ENCODE data around the gene TRMT61A. TPM values are rescaled to one million over a fixed set of nuclear protein-coding genes. Genes with fewer than 3 reads are reported as not detected.
A peak's percentile ranks its signal among the peaks of the same experiment; 100 is the strongest.

The TRMT61A gene
- total and polyA plus RNA-seq, 2 of the 13 experiments (the other 11 are each of a cell fraction or from before 2014, with no cell fraction given) = 6.5 to 13.6 TPM

- TF ChIP-seq, protein P1, sequence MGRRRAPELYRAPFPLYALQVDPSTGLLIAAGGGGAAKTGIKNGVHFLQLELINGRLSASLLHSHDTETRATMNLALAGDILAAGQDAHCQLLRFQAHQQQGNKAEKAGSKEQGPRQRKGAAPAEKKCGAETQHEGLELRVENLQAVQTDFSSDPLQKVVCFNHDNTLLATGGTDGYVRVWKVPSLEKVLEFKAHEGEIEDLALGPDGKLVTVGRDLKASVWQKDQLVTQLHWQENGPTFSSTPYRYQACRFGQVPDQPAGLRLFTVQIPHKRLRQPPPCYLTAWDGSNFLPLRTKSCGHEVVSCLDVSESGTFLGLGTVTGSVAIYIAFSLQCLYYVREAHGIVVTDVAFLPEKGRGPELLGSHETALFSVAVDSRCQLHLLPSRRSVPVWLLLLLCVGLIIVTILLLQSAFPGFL (CRISPR knock-in tag; IDR thresholded peaks at IDR 0.05) = no peak
- TF ChIP-seq ZFP91 (CRISPR knock-in tag; IDR thresholded peaks at IDR 0.05; ENCODE audit: borderline replicate concordance) (peak; percentile 29; the same call in 1 of the 2 replicates), ZBTB7B (CRISPR knock-in tag; IDR thresholded peaks at IDR 0.05) (no peak), AGO2 (optimal IDR thresholded peaks at IDR 0.05; ENCODE audit: low read depth, low read length) (peak; percentile 22)
Observed at GRCh38 chr14:103542605-103543088, 13.7 kb downstream of the TRMT61A start (continued).

DNA sequence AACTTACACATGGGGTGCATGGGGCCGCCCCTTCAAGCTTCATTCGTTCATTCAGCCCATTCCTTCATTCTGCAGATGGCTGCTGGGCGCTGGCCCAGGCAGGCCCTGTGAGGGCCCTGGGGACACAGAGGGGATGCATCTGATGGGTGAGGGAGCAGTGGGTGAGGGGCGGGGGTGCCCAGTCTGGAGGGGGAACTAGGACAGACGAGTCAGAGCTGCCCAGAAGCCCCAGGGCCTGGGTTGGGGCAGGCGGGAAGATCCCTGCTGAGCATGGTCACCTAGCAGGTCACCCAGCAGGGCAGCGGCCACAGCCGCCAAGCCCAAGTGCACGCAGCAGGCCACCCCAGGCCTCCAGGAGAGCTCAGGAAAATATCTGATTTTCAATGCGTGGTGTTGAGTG, 14.1 kb downstream of the TRMT61A start:
- POLR2A ChIA-PET = interaction anchor here (1.1 to 6.9 kb wide), 3 partner anchors 14 to 21 kb away, joined by 3 to 37 read pairs (median 4); partner anchors contain the start of genes CKB and TRMT61A
- peak overlapping the region in 2 of 3 experiments; percentile 7 to 49; a peak in 2 of 6 replicates for H3K4me3 ChIP-seq (replicated peaks in 1 of 3; ENCODE audit: insufficient read depth in 1 of 3, low read depth in 2 of 3, low read length in 3 of 3)
- peaks cover 2 to 19% of the 10 kb centered on the region in 2 experiments; a peak in 2 of 5 replicates for H3K27me3 ChIP-seq (ENCODE audit: control insufficient read depth in 1 of 2, insufficient read depth in 2 of 2, low read length in 2 of 2)
- 89% methylated on average over 3 of the region's 10 CpGs for WGBS (ENCODE audit: low lambda C conversion rate)
- H3K36me3 ChIP-seq (replicated peaks in 1 of 2; ENCODE audit: control insufficient read depth in 1 of 2, insufficient read depth in 2 of 2, low read length in 2 of 2) = no peaks in the 10 kb centered on the region
- H2AFZ ChIP-seq (ENCODE audit: low read length) = no peak overlapping the region
- BruUV-seq (replicated peaks) = no TSS peak
- in situ Hi-C loops (cut with HindIII; ENCODE audit: extremely low pct_ligation_motif_present, low pct_unique_long_range_greater_than_20kb) (no loop called here), intact Hi-C loops (cut with micrococcal nuclease; ENCODE audit: unreplicated experiment) (loop anchor here (2.0 kb wide), 1 partner anchor 18 kb away; no protein-coding TSS in a partner anchor)
- H3K27ac ChIP-seq (ENCODE audit: extremely low read length, insufficient read depth, low read length) = no peak overlapping the region
- H3K79me2 ChIP-seq (ENCODE audit: insufficient read depth, low read length) = no peaks in the 10 kb centered on the region
- no peak for FAIRE-seq
- H3K9ac ChIP-seq (ENCODE audit: insufficient read depth, low read depth, low read length) = peak overlapping the region; percentile 37
- H3K4me1 ChIP-seq (ENCODE audit: insufficient read depth, low read length) = peaks cover 40% of the 10 kb centered on the region
- CTCF ChIA-PET (ENCODE audit: low intra/inter-chr PET ratio, low total read pairs) = interaction anchor here (1.0 to 1.4 kb wide), 2 partner anchors 25 to 43 kb away, joined by 3 read pairs; no protein-coding TSS in a partner anchor
- H4K20me1 ChIP-seq (ENCODE audit: insufficient read depth, low read length) = no peaks in the 10 kb centered on the region
- H3K4me2 ChIP-seq (ENCODE audit: low read depth, low read length) = peak overlapping the region; percentile 58
- no peaks in the 10 kb centered on the region for H3K9me3 ChIP-seq (ENCODE audit: low read length)
- no peak for ATAC-seq
- no peak for DNase-seq (ENCODE audit: low spot score)
- TF ChIP-seq ZNF772 (CRISPR knock-in tag; IDR thresholded peaks at IDR 0.05) (no peak), NBN (conservative IDR thresholded peaks at IDR 0.05) (no peak), SMARCC2 (IDR thresholded peaks at IDR 0.05) (no peak), ZNF7 (CRISPR knock-in tag; IDR thresholded peaks at IDR 0.05) (peak; percentile 97), TEAD3 (CRISPR knock-in tag; optimal IDR thresholded peaks at IDR 0.05; ENCODE audit: borderline replicate concordance) (no peak), FOXP4 (CRISPR knock-in tag; IDR thresholded peaks at IDR 0.05) (no peak), ZNF883 (CRISPR knock-in tag; IDR thresholded peaks at IDR 0.05; ENCODE audit: not compliant biosample characterization) (no peak), GZF1 (CRISPR knock-in tag; IDR thresholded peaks at IDR 0.05) (0 out of 2 replicates have a peak, but pooled peaks have one; percentile 25)
- TF ChIP-seq, protein P2, sequence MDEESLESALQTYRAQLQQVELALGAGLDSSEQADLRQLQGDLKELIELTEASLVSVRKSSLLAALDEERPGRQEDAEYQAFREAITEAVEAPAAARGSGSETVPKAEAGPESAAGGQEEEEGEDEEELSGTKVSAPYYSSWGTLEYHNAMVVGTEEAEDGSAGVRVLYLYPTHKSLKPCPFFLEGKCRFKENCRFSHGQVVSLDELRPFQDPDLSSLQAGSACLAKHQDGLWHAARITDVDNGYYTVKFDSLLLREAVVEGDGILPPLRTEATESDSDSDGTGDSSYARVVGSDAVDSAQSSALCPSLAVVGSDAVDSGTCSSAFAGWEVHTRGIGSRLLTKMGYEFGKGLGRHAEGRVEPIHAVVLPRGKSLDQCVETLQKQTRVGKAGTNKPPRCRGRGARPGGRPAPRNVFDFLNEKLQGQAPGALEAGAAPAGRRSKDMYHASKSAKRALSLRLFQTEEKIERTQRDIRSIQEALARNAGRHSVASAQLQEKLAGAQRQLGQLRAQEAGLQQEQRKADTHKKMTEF (CRISPR knock-in tag; IDR thresholded peaks at IDR 0.05) = 0 out of 2 replicates have a peak, but pooled peaks have one; percentile 3
- TF ChIP-seq, protein P3, sequence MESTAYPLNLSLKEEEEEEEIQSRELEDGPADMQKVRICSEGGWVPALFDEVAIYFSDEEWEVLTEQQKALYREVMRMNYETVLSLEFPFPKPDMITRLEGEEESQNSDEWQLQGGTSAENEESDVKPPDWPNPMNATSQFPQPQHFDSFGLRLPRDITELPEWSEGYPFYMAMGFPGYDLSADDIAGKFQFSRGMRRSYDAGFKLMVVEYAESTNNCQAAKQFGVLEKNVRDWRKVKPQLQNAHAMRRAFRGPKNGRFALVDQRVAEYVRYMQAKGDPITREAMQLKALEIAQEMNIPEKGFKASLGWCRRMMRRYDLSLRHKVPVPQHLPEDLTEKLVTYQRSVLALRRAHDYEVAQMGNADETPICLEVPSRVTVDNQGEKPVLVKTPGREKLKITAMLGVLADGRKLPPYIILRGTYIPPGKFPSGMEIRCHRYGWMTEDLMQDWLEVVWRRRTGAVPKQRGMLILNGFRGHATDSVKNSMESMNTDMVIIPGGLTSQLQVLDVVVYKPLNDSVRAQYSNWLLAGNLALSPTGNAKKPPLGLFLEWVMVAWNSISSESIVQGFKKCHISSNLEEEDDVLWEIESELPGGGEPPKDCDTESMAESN (CRISPR knock-in tag; conservative IDR thresholded peaks at IDR 0.05) = no peak
